HCT116 (cell line): ENCODE measurements around the gene ANKRD49. TPM values are rescaled to one million over a fixed set of nuclear protein-coding genes. Genes with fewer than 3 reads are reported as not detected.

Source experiments
- ATAC-seq: fragments of 200-7000 bp; cut with Tn5 transposase; 2 replicates; pipeline ENCODE4 v1.9.1; 2020; ENCODE audit warnings: mild to moderate bottlenecking, moderate library complexity
- BruUV-seq: library from RNA; stranded (reverse); fragments of 400-500 nt; replicated peaks from 2 replicates; lab custom pipeline; 2021; lab: Mats Ljungman, UMichigan
- CTCF ChIA-PET: fragments of 300-600 bp; sonication (Branson Sonifier 250); formaldehyde crosslinking; loops from one replicate; lab custom pipeline; 2021; ENCODE audit warnings: antibody characterized with exemption; lab: Charles Lee
- POLR2A ChIA-PET: fragments of 300-600, 350-600 bp; sonication (Branson Sonifier 250); formaldehyde crosslinking; loops from one replicate; lab custom pipeline; 2021; ENCODE audit warnings: antibody characterized with exemption; lab: Charles Lee
- RAD21 ChIA-PET, 2 experiments: fragments of 300-600 bp; sonication (Branson Sonifier 250); formaldehyde crosslinking; loops; one replicate each; lab custom pipeline; 2023; ENCODE audit warnings: low total read pairs in 2 of 2; ENCODE audit not compliant: uncharacterized antibody in 2 of 2, unreplicated experiment in 2 of 2, low non-redundant PET in 1 of 2; lab: Charles Lee
- DNase-seq: peaks from one replicate; pipeline ENCODE4 v3.0.0-alpha.2; 2010; ENCODE audit warnings: low read depth, low spot score
- H2AFZ ChIP-seq: fragments of 200-600 bp; shearing (Covaris generic), sonication (generic); 2 replicates; pipeline ENCODE4 v1.6.1; 2017; ENCODE audit warnings: low read depth, mixed run types, mixed read lengths, antibody characterized with exemption, low read length; ENCODE audit not compliant: poor library complexity, severe bottlenecking
- H3K27ac ChIP-seq: 2 replicates; pipeline ENCODE4 v1.5.1; 2012; ENCODE audit warnings: low read depth, low read length
- H3K27me3 ChIP-seq: fragments of 200-600 bp; sonication (generic); 2 replicates; pipeline ENCODE4 v1.6.1; 2016; ENCODE audit warnings: mixed run types, low read length, mixed read lengths; ENCODE audit not compliant: insufficient read depth
- H3K36me3 ChIP-seq, 2 experiments: fragments of 200-500 bp in 1 of 2; fragments of 200-600 bp in 1 of 2; sonication (Bioruptor generic) in 1 of 2; sonication (generic) in 1 of 2; 2 replicates each; pipeline versions ENCODE4 v1.5.1 to v1.6.1; 2014 to 2016; ENCODE audit warnings: low read length in 2 of 2, inconsistent platforms in 1 of 2, mixed read lengths in 1 of 2, mixed run types in 1 of 2; ENCODE audit not compliant: insufficient read depth in 2 of 2, control insufficient read depth in 1 of 2
- H3K4me1 ChIP-seq, 2 experiments: fragments of 200-600 bp in 1 of 2; sonication (generic) in 1 of 2; 2 replicates each; pipeline versions ENCODE4 v1.5.1 to v1.6.1; 2012 to 2017; ENCODE audit warnings: low read length in 2 of 2, inconsistent platforms in 1 of 2, mild to moderate bottlenecking in 1 of 2, mixed read lengths in 1 of 2, mixed run types in 1 of 2, moderate library complexity in 1 of 2; ENCODE audit not compliant: insufficient read depth in 2 of 2, control insufficient read depth in 1 of 2
- H3K4me2 ChIP-seq: fragments of 200-600 bp; sonication (generic); 2 replicates; pipeline ENCODE4 v1.6.1; 2017; ENCODE audit warnings: mixed run types, low read length, mixed read lengths
- H3K4me3 ChIP-seq, 2 experiments: fragments of 200-600 bp in 1 of 2; sonication (generic) in 1 of 2; replicated peaks in 1 of 2; 2 replicates each; pipeline ENCODE4 v1.5.1; 2011 to 2016; ENCODE audit warnings: low read length in 2 of 2, control low read depth in 1 of 2, low read depth in 1 of 2, mild to moderate bottlenecking in 1 of 2, mixed read lengths in 1 of 2, mixed run types in 1 of 2
- H3K79me2 ChIP-seq: fragments of 200-600 bp; sonication (generic); 2 replicates; pipeline ENCODE4 v1.6.1; 2017; ENCODE audit warnings: mild to moderate bottlenecking, mixed run types, low read length, moderate library complexity, mixed read lengths; ENCODE audit not compliant: insufficient read depth
- H3K9ac ChIP-seq: fragments of 200-600 bp; sonication (generic); 2 replicates; pipeline ENCODE4 v1.6.1; 2016; ENCODE audit warnings: low read length, mixed read lengths
- H3K9me2 ChIP-seq: fragments of 200-600 bp; sonication (generic), shearing (Covaris generic); 2 replicates; pipeline ENCODE4 v1.6.1; 2017; ENCODE audit warnings: mixed run types, mild to moderate bottlenecking, moderate library complexity; ENCODE audit not compliant: insufficient read depth
- H3K9me3 ChIP-seq, 2 experiments: fragments of 200-500 bp in 1 of 2; fragments of 200-600 bp in 1 of 2; sonication (Bioruptor generic) in 1 of 2; sonication (generic) in 1 of 2; 2 replicates each; pipeline ENCODE4 v1.6.1; 2014 to 2017; ENCODE audit warnings: low read length in 2 of 2, mixed read lengths in 2 of 2, inconsistent platforms in 1 of 2, low read depth in 1 of 2, mild to moderate bottlenecking in 1 of 2, mixed run types in 1 of 2, moderate library complexity in 1 of 2; ENCODE audit not compliant: control insufficient read depth in 1 of 2, insufficient read depth in 1 of 2
- H4K20me1 ChIP-seq: fragments of 200-600 bp; sonication (generic), shearing (Covaris generic); 2 replicates; pipeline ENCODE4 v1.6.1; 2017; ENCODE audit warnings: mixed run types, mild to moderate bottlenecking, moderate library complexity; ENCODE audit not compliant: insufficient read depth
- ATF3 ChIP-seq: IDR thresholded peaks from 2 replicates; pipeline ENCODE4 v1.6.1; 2012
- CBX3 ChIP-seq: IDR thresholded peaks from 2 replicates; pipeline ENCODE4 v1.6.1; 2012; ENCODE audit warnings: low read depth
- CEBPB ChIP-seq: IDR thresholded peaks from 2 replicates; pipeline ENCODE4 v1.6.1; 2012; ENCODE audit warnings: low read depth
- CTCF ChIP-seq, 3 experiments: fragments of 200-600 bp in 1 of 3; sonication (generic) in 1 of 3; IDR thresholded peaks in 2 of 3; conservative IDR thresholded peaks in 1 of 3; 2 replicates each; pipeline ENCODE4 v1.5.1; 2012 to 2017; ENCODE audit warnings: low read depth in 2 of 3, low read length in 2 of 3, antibody characterized with exemption in 1 of 3, borderline replicate concordance in 1 of 3, control low read depth in 1 of 3, mild to moderate bottlenecking in 1 of 3, mixed read lengths in 1 of 3, mixed run types in 1 of 3, moderate library complexity in 1 of 3; ENCODE audit not compliant: insufficient read depth in 1 of 3
- EGR1 ChIP-seq: IDR thresholded peaks from 2 replicates; pipeline ENCODE4 v1.6.1; 2012; ENCODE audit warnings: low read depth
- ELF1 ChIP-seq: IDR thresholded peaks from 2 replicates; pipeline ENCODE4 v1.6.1; 2012; ENCODE audit warnings: low read depth, borderline replicate concordance
- EZH2 ChIP-seq: fragments of 200-600 bp; sonication (generic); IDR thresholded peaks from 2 replicates; pipeline ENCODE4 v1.6.1; 2017; ENCODE audit warnings: antibody characterized with exemption, mixed run types
- EZH2phosphoT487 ChIP-seq: fragments of 200-600 bp; IDR thresholded peaks from 2 replicates; pipeline ENCODE4 v1.6.1; 2018; ENCODE audit warnings: antibody characterized with exemption, borderline replicate concordance
- FOSL1 ChIP-seq: IDR thresholded peaks from 2 replicates; pipeline ENCODE4 v1.6.1; 2012; ENCODE audit warnings: low read depth
- JUND ChIP-seq: IDR thresholded peaks from 2 replicates; pipeline ENCODE4 v1.6.1; 2012
- MAX ChIP-seq: IDR thresholded peaks from 2 replicates; pipeline ENCODE4 v1.6.1; 2012
- POLR2A ChIP-seq: IDR thresholded peaks from 2 replicates; pipeline ENCODE4 v1.7.0; 2011; ENCODE audit warnings: borderline replicate concordance; ENCODE audit not compliant: insufficient read depth, insufficient read length; ENCODE audit errors: extremely low read depth
- POLR2AphosphoS5 ChIP-seq: IDR thresholded peaks from 2 replicates; pipeline ENCODE4 v1.6.1; 2011; ENCODE audit warnings: mild to moderate bottlenecking, low read depth, low read length, moderate library complexity
- RAD21 ChIP-seq: IDR thresholded peaks from 2 replicates; pipeline ENCODE4 v1.6.1; 2012; ENCODE audit warnings: low read depth, mild to moderate bottlenecking
- REST ChIP-seq: IDR thresholded peaks from 2 replicates; pipeline ENCODE4 v1.6.1; 2012; ENCODE audit warnings: low read depth
- SIN3A ChIP-seq: IDR thresholded peaks from 2 replicates; pipeline ENCODE4 v1.6.1; 2012; ENCODE audit warnings: low read depth
- SRF ChIP-seq: IDR thresholded peaks from 2 replicates; pipeline ENCODE4 v1.6.1; 2012; ENCODE audit warnings: low read depth
- TCF7L2 ChIP-seq: IDR thresholded peaks from 2 replicates; pipeline ENCODE4 v1.7.0; 2011; ENCODE audit warnings: borderline replicate concordance, inconsistent platforms; ENCODE audit not compliant: insufficient read depth, insufficient read length; ENCODE audit errors: extremely low read depth
- YY1 ChIP-seq: IDR thresholded peaks from 2 replicates; pipeline ENCODE4 v1.6.1; 2011; ENCODE audit warnings: low read length, low read depth, moderate library complexity, mild to moderate bottlenecking; ENCODE audit not compliant: insufficient replicate concordance; ENCODE audit errors: extremely low read depth
- ZBTB33 ChIP-seq: IDR thresholded peaks from 2 replicates; pipeline ENCODE4 v1.6.1; 2011; ENCODE audit warnings: mild to moderate bottlenecking, low read length, moderate library complexity; ENCODE audit not compliant: insufficient replicate concordance; ENCODE audit errors: extremely low read depth
- ZFX ChIP-seq: fragments of 450-650 bp; IDR thresholded peaks from 2 replicates; pipeline ENCODE4 v1.6.1; 2017
- ZNF274 ChIP-seq: fragments of 200-500 bp; sonication (Bioruptor generic); IDR thresholded peaks from 2 replicates; pipeline ENCODE4 v1.6.1; 2014; ENCODE audit warnings: mild to moderate bottlenecking, low read depth, low read length, inconsistent platforms
- intact Hi-C: fragments of 100-400 bp; cut with micrococcal nuclease; formaldehyde crosslinking; loops from 2 replicates; pipeline ENCODE4 v1.10.0; 2022
- total RNA-seq: library from RNA; stranded (reverse); gene quantifications from one replicate; pipeline ENCODE4 v1.2.1, GENCODE V29; 2021; ENCODE audit not compliant: unreplicated experiment

Gene ANKRD49
- total RNA-seq, 1 experiment from 2014 or later = 8.2 TPM

GRCh38 chr11:94455861-94456260 lies 37.9 kb upstream of the ANKRD49 start:
- no peaks in the 10 kb centered on the region for H3K79me2 ChIP-seq
- no peaks in the 10 kb centered on the region for H4K20me1 ChIP-seq
- H3K4me1 ChIP-seq = peaks cover 2 to 22% of the 10 kb centered on the region in 2 experiments; a peak in 2 of 4 replicates
- no peaks in the 10 kb centered on the region for H3K27me3 ChIP-seq
- H3K4me2 ChIP-seq = peak overlapping the region; percentile 31
- DNase-seq (peak; percentile 38), ATAC-seq (peak; percentile 62)
- BruUV-seq = no TSS peak
- intact Hi-C loops = no loop called here
- no peak overlapping the region for H3K4me3 ChIP-seq
- ChIA-PET RAD21 (no interaction called here), CTCF (no interaction called here), POLR2A (no interaction called here)
- H3K36me3 ChIP-seq = 0 out of 4 replicates have a peak, but pooled peaks cover 2 to 9% of the 10 kb centered on the region in 2 experiments
- H3K9me3 ChIP-seq = no peaks in the 10 kb centered on the region
- no peak overlapping the region for H2AFZ ChIP-seq
- no peak overlapping the region for H3K27ac ChIP-seq
- H3K9me2 ChIP-seq = no peaks in the 10 kb centered on the region
- H3K9ac ChIP-seq = no peak overlapping the region
- no peak for TF ChIP-seq REST
- no peak for TF ChIP-seq EGR1
- no peak for TF ChIP-seq CEBPB
- TF ChIP-seq EZH2phosphoT487 = no peak
- peak; percentile 73 for TF ChIP-seq FOSL1
- TF ChIP-seq ATF3 = no peak
- TF ChIP-seq MAX = no peak
- no peak for TF ChIP-seq ZNF274
- TF ChIP-seq CTCF (IDR thresholded peaks at IDR 0.05 in 2 of 3, conservative IDR thresholded peaks at IDR 0.05 in 1 of 3; ENCODE audit: borderline replicate concordance in 1 of 3, insufficient read depth in 1 of 3, low read depth in 2 of 3, low read length in 2 of 3) = no peak
- TF ChIP-seq RAD21 = no peak
- no peak for TF ChIP-seq SIN3A
- no peak for TF ChIP-seq ZBTB33
- TF ChIP-seq TCF7L2 = no peak
- no peak for TF ChIP-seq YY1
- TF ChIP-seq ELF1 = no peak
- no peak for TF ChIP-seq POLR2AphosphoS5
- no peak for TF ChIP-seq EZH2
- TF ChIP-seq SRF = no peak
- TF ChIP-seq JUND = peak; percentile 68
- peak; percentile 41; the same call in 1 of the 2 replicates for TF ChIP-seq CBX3
- TF ChIP-seq POLR2A = no peak
- TF ChIP-seq ZFX = no peak
